GM18520 (cell line): ENCODE measurements around the gene ARHGEF40.

Experiments used
- ATAC-seq: cut with Tn5 transposase; IDR thresholded peaks from one replicate; pipeline ENCODE4 v1.9.1; 2021; ENCODE audit not compliant: unreplicated experiment

ARHGEF40 gene

DNA sequence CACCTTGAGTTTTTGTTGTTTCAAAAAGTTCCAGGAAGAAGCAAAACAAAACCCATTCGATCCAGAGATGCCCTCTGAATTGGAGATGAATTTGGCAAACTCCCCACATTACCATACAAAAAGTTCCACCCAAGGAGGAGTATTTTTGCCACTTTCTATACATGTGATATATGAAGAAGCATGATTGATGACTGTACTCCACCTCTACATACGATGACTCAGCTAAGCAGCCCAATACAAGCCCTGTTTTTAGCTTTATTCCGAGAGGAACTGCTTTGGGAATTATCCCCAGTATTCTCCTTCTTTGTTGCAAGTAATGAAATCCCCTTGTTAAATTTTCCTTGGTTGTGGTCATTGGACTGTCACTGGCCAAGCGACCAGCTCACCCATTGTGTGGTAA lies 42.2 kb downstream of the ARHGEF40 start:
- no peak for ATAC-seq

DNA sequence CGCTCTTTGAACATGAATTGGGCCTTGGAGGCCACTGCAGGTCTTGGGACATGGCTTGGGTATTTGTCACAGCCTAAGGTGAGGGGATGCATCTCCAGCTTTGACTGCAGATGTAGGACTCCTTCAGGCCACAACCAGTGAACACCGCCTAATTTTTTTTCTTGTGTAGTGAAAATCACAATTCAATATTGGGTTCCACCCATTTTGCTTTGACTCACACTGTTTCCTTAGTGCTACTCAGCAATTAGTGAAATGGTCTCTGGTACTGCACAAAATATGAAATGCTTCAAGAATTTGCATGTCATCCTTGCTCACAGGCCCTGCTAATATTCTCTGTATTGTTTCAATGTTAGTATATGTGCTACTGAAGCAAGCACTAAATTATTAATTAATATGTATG lies 43.3 kb downstream of the ARHGEF40 start:
- no peak for ATAC-seq

DNA sequence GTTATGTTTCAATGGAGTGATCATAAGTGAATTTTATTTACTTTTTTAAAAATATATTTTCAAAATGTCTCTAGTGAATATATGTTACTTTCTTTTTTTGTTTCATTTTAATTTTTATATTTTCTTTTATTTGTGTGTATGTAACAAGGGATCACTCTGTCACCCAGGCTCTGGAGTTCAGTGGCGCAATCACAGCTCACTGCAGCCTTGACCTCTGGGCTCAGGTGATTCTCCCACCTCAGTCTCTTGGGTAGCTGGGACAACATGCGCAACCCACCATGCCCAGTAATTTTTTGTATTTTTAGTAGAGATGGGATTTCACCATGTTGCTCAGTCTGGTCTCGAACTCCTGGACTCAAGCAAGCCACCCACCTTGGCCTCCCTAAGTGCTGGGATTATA lies 48.8 kb downstream of the ARHGEF40 start:
- ATAC-seq, result no peak

DNA sequence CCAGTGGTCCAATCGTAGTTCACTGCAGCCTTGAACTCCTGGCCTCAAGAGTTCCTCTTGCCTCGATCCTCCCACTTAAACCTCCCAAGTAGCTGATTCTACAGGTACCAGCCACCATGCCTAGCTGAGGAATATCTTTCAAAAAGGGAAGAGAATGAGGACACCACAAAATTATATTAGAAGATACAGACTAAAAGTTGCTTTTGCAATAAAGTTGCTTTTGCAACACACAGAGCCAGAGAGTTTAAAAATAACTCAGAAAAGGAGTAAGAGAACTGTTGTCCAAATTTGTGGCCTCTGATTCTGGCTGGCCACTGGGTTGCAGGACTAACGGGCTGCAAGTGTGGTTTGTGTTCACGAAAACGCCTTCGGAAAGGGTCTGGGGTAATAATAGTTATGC lies 50.6 kb downstream of the ARHGEF40 start:
- ATAC-seq, result no peak

DNA sequence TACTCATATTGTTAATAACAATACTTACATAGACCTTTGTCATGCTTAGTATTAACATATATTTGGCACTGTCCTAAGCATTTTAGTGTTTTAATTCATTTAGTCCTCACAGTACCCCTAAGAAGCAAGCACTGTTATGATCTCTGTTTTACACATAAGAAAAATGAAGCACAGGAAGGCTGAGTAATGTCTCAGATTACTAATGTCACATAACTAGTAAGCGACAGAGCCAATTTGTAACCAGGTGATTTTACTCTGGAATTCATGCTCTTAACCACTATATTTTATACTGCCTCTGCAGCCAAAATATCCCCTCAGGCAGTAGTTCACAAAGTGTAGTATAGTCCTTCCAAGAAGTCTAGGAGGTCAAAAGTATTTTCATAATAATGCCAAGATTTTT lies 51.0 kb downstream of the ARHGEF40 start:
- no peak for ATAC-seq

DNA sequence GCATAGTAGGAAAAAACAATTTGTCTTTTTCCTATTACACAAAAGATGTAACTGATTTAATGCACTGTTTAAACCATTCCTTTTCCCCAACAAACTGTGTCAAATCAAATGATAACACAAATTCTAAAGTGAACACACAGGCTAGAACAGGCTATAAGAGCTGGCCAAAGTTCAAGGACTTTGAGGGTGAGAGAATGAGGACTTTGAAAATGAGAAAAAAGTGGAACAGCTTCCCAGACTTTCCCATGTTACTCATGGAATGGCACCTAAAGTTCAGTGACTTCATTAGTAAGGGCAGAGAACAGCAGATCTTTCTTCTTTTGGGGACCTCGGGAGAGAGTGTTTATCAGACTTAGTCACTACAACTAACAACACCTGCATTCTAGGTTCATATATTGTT lies 53.3 kb downstream of the ARHGEF40 start:
- no peak for ATAC-seq

DNA sequence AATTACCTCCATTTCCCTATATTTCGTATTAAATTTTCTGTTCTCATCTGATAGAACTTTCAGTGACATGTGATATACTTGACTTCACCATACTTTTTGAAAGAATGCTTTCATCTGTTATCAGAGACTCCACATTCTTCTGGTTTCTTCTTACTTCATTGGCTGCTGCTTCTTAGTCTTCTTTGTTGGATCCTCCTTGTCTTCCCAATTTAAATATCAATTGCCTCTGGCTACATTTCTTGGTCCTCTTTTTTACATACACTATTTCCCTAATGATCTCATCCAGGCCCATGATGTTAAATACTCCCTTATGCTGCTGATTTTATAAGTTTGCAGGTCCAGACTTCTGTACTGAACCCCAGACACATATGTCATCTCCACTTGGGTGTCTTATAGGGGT lies 63.8 kb downstream of the ARHGEF40 start:
- no peak for ATAC-seq

DNA sequence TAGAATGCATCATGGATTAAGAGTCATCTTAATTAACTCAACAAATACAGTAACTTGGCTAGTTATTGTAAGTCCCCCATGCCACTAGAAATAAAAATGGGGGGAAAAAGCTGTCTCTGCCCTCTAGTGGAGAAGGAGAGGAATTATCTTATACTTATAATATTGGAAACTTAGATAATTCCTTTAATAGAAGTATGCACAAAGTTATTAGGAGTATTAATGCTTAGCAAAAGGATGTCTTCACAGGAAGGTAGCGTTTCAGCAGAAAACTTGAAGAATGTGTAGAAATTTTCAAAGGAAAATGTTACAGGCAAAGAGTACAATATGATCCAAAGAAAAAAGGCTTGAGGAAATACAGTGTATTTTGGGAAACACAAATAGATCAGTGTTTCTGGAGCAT lies 65.9 kb downstream of the ARHGEF40 start:
- no peak for ATAC-seq
